Stimulated activated CD8-positive, alpha-beta memory T cell treated with anti-CD3 and anti-CD28 coated beads, Interleukin-2, amount 100 ng/mL, for 1 hour (primary cell): Measurements from ENCODE around the gene MEIS3.
"Not testable (repeated sequence)": the region's sequence is repeated elsewhere in the genome, so short reads cannot be mapped to it uniquely, and the experiment has no call there.

ENCODE experiments used
- DNase-seq, 2 donors: peaks; one replicate each; pipeline ENCODE4 v3.0.0-alpha.2; 2020; ENCODE audit warnings: low read depth in 2 of 2

The MEIS3 gene

GRCh38 chr19:47416643-47416985 is 2.7 kb downstream of the MEIS3 start:
- DNase-seq, result no peak

- DNase-seq, result no peak
Observed at GRCh38 chr19:47415953-47416642, 3.2 kb downstream of the MEIS3 start.

GRCh38 chr19:47414469-47414868 is 4.9 kb downstream of the MEIS3 start:
- DNase-seq, result no peak

GRCh38 chr19:47413941-47414340 is 5.4 kb downstream of the MEIS3 start:
- no peak for DNase-seq

GRCh38 chr19:47411696-47412095 is 7.6 kb downstream of the MEIS3 start:
- not testable (repeated sequence) for DNase-seq

GRCh38 chr19:47411101-47411500 is 8.2 kb downstream of the MEIS3 start:
- no peak for DNase-seq

GRCh38 chr19:47408156-47408938 is 11.0 kb downstream of the MEIS3 start:
- DNase-seq, result no peak

- DNase-seq, result no peak
Observed at GRCh38 chr19:47407417-47407774, 11.9 kb downstream of the MEIS3 start.

GRCh38 chr19:47406711-47407416 is 12.5 kb downstream of the MEIS3 start:
- no peak for DNase-seq

- no peak for DNase-seq
Observed at GRCh38 chr19:47405854-47406417, 13.4 kb downstream of the MEIS3 start.

GRCh38 chr19:47405197-47405550 is 14.2 kb downstream of the MEIS3 start:
- no peak for DNase-seq

GRCh38 chr19:47404334-47405196 is 14.8 kb downstream of the MEIS3 start:
- no peak for DNase-seq

- no peak for DNase-seq
Observed at GRCh38 chr19:47402504-47402903, 16.8 kb downstream of the MEIS3 start.

- no peak for DNase-seq
Observed at GRCh38 chr19:47398707-47399597, 20.4 kb downstream of the MEIS3 start.

- peak; percentile 62 to 68 for DNase-seq
Observed at GRCh38 chr19:47391510-47392223, 27.7 kb downstream of the MEIS3 start.

GRCh38 chr19:47390533-47391488 is 28.5 kb downstream of the MEIS3 start:
- DNase-seq, result no peak

- no peak for DNase-seq
Observed at GRCh38 chr19:47389150-47389556, 30.2 kb downstream of the MEIS3 start.

GRCh38 chr19:47388721-47389120 is 30.6 kb downstream of the MEIS3 start:
- DNase-seq, result not testable (repeated sequence)

GRCh38 chr19:47387623-47388022 is 31.7 kb downstream of the MEIS3 start:
- not testable (repeated sequence) for DNase-seq
